Thymus (tissue), 11 donors: ENCODE measurements around the gene INHBE. TPM values are rescaled to one million over a fixed set of nuclear protein-coding genes. Genes with fewer than 3 reads are reported as not detected.
"Not testable (repeated sequence)": the region's sequence is repeated elsewhere in the genome, so short reads cannot be mapped to it uniquely, and the experiment has no call there.

Source experiments
- DNase-seq, 9 donors: peaks; one replicate each; pipeline ENCODE4 v3.0.0-alpha.2; 2013; ENCODE audit warnings: low spot score in 9 of 9, low read depth in 6 of 9, missing footprints in 1 of 9
- H3K27ac ChIP-seq, 2 donors: one replicate each; pipeline ENCODE4 v1.5.1; 2013; ENCODE audit warnings: control low read depth in 1 of 2, low read depth in 1 of 2, low read length in 1 of 2, mild to moderate bottlenecking in 1 of 2, moderate library complexity in 1 of 2
- H3K27me3 ChIP-seq, 2 donors: one replicate each; pipeline ENCODE4 v1.5.1; 2013; ENCODE audit warnings: low read length in 1 of 2; ENCODE audit not compliant: control insufficient read depth in 2 of 2, insufficient read depth in 1 of 2
- H3K36me3 ChIP-seq, 2 donors: one replicate each; pipeline ENCODE4 v1.5.1; 2013; ENCODE audit warnings: low read length in 1 of 2, mild to moderate bottlenecking in 1 of 2, moderate library complexity in 1 of 2; ENCODE audit not compliant: control insufficient read depth in 2 of 2, insufficient read depth in 2 of 2
- H3K4me1 ChIP-seq, 2 donors: one replicate each; pipeline ENCODE4 v1.5.1; 2013; ENCODE audit warnings: low read length in 2 of 2; ENCODE audit not compliant: control insufficient read depth in 2 of 2, insufficient read depth in 2 of 2
- H3K4me3 ChIP-seq, 2 donors: one replicate each; pipeline ENCODE4 v1.5.1; 2013; ENCODE audit warnings: low read length in 2 of 2, control low read depth in 1 of 2, mild to moderate bottlenecking in 1 of 2
- H3K9me3 ChIP-seq, 2 donors: one replicate each; pipeline ENCODE4 v1.5.1; 2013; ENCODE audit warnings: low read length in 1 of 2, mild to moderate bottlenecking in 1 of 2; ENCODE audit not compliant: control insufficient read depth in 2 of 2, insufficient read depth in 1 of 2
- WGBS: extraction: QIAGEN DNeasy Blood & Tissue Kit; methylation state at CpG from one replicate; pipeline ENCODE4 v1.1.7; 2013; 5-methylcytosine and 5-hydroxymethylcytosine counted together
- polyA plus RNA-seq: library from polyadenylated mRNA; stranded (reverse); fragments of 200-250 nt; gene quantifications from one replicate; pipeline ENCODE4 v1.2.3, GENCODE V29; 2013
- total RNA-seq: library from RNA; stranded (reverse); fragments of 120-200 nt; gene quantifications from one replicate; pipeline ENCODE4 v1.2.4, GENCODE V29; 2013
- donor health status: healthy.

INHBE gene
- total and polyA plus RNA-seq, 2 donors, result 0.09 to 0.14 TPM

DNA sequence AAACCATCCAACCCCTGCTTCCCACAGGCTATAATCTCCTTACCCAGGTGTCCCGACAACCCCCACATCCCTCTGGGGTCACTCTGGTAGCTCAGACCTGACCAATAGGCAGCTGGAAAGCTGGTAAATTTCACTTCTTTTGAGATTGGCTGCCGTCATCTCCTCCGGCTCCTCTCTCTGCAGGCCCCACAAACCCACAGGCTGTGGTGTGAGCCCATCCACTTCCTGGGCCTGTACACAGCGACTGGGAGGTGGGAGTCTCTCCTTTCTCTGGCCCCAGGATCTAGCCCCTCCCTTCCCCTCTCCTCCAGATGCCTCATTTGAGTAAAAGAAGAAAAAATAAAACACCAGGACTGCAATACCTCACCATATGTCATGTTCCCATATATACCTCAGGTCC is 19.8 kb upstream of the INHBE start:
- no peaks in the 10 kb centered on the region for H3K27me3 ChIP-seq
- DNase-seq, result peak in 1 of 9 donors; percentile 30

DNA sequence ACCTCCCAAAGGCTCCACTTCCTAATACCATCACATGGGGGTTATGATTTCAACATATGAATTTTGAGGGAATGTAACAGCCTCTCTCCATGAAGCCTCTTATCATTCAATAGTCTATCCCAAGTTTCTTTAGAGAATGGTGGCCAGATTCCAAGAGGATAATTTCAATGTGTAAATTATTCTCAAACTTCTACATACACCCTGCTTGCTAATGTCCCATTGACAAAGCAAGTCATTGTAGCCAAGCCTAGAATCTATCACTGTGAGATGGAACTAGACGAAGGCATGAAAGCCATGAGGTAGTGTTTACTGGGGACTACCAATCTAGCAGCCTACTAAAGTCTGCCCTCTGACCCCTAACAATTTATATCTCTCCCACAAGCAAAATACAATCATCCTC is 16.7 kb upstream of the INHBE start:
- H3K9me3 ChIP-seq, result peaks cover 0 to 6% of the 10 kb centered on the region in 2 donors
- peaks cover 0 to 10% of the 10 kb centered on the region in 2 donors for H3K4me1 ChIP-seq
- DNase-seq, result no peak
- no peak overlapping the region for H3K4me3 ChIP-seq
- H3K27ac ChIP-seq, result no peak overlapping the region
- H3K27me3 ChIP-seq, result no peaks in the 10 kb centered on the region
- H3K36me3 ChIP-seq, result no peaks in the 10 kb centered on the region
- 98% methylated on average over 1 of the region's 1 CpG for WGBS

More for the DNA sequence above, 19.8 kb upstream of the INHBE start:
- no peaks in the 10 kb centered on the region for H3K36me3 ChIP-seq
- H3K27ac ChIP-seq, result no peak overlapping the region
- 27% methylated on average over 4 of the region's 4 CpGs for WGBS
- H3K4me3 ChIP-seq, result no peak overlapping the region
- peaks cover 0 to 10% of the 10 kb centered on the region in 2 donors for H3K4me1 ChIP-seq
- no peaks in the 10 kb centered on the region for H3K9me3 ChIP-seq

DNA sequence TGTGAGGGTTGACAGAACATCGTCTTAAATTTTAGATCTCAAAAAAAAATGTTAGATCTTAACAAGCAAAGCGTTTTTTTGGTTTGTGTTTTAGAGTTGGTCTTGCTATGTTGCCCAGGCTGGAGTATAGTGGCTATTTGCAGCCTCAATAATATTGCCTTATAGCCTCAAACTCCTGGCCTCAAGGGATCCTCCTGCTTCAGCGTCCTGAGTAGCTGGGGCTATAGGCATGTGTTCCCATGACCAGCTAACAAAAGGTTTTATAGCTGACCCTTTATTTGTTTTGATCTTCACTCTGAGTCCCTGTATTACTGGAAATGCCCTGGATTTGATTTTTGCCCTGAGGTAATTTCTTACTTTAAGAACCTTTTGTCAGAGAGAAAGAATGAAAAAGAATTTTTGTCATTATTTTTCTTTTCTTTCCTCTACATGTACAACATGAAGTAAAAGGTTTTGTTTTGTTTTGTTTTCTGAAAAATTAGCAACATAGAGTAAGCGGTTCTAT is 15.3 kb upstream of the INHBE start:
- H3K27ac ChIP-seq, result no peak overlapping the region
- 97% methylated on average over 4 of the region's 4 CpGs for WGBS
- no peaks in the 10 kb centered on the region for H3K27me3 ChIP-seq
- peaks cover 0 to 9% of the 10 kb centered on the region in 2 donors for H3K4me1 ChIP-seq
- no peaks in the 10 kb centered on the region for H3K36me3 ChIP-seq
- peaks cover 0 to 6% of the 10 kb centered on the region in 2 donors for H3K9me3 ChIP-seq
- no peak for DNase-seq
- H3K4me3 ChIP-seq, result no peak overlapping the region

DNA sequence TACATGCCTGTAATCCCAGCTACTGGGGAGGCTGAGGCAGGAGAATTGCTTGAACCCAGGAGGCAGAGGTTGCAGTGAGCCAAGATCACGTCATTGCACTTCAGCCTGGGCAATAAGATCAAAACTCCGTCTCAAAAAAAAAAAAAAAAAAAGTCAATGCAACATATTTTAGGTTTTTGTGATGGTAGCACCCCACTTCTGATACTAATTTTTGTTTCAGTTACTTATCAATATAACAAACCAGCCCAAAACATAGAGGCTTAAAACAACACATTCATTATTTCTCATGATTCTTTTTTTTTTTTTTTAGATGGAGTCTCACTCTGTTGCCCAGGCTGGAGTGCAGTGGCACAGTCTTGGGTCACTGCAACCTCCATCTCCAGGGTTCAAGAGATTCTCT is 13.7 kb upstream of the INHBE start:
- H3K4me1 ChIP-seq, H3K36me3 ChIP-seq, DNase-seq, H3K4me3 ChIP-seq, H3K27ac ChIP-seq, H3K27me3 ChIP-seq, H3K9me3 ChIP-seq: not testable (repeated sequence)
- WGBS, result 90% methylated on average over 2 of the region's 2 CpGs

DNA sequence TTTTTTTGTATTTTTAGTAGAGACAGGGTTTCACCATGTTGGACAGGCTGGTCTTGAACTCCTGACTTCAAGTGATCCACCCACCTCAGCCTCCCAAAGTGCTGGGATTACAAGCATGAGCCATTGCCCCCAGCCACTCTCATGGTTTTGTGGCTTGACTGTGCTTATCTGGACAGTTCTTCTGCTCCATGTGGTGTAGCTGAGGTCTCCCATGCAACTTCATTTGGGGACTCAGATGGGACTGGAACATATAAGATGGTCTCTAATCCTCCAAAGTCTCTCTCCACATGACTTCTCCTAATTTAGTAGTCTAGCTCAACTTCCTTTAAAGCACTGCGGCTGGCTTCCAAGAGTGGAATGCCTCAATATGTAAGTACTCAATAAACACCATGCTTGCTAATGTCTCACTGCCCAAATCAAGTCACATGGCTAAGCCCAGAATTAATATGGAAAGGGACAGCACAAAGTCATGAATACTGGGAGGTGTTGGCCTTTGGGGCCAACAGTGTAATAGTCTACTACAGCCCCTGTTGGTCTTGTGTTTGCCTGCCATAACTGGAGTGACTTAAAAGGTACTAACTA is 13.2 kb upstream of the INHBE start:
- 57% methylated on average over 1 of the region's 1 CpG for WGBS
- no peak overlapping the region for H3K27ac ChIP-seq
- no peak for DNase-seq
- H3K36me3 ChIP-seq, result no peaks in the 10 kb centered on the region
- H3K27me3 ChIP-seq, result no peaks in the 10 kb centered on the region
- no peaks in the 10 kb centered on the region for H3K4me1 ChIP-seq
- no peak overlapping the region for H3K4me3 ChIP-seq
- H3K9me3 ChIP-seq, result peaks cover 0 to 6% of the 10 kb centered on the region in 2 donors

DNA sequence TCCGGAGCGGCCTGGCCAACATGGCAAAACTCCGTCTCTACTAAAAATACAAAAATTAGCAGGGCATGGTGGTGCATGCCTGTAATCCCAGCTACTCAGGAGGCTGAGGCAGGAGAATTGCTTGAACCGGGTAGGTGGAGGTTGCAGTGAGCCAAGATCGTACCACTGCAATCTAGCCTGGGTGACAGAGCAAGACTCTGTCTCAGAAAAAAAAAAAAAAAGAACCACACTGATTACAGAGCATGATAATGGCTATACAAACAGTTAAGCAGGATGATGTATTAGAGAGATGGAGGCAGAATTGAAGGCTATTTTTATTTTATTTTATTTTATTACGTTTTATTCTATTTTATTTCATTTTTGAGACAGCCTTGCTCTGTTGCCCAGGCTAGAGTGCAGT is 10.8 kb upstream of the INHBE start:
- not testable (repeated sequence) for DNase-seq, H3K36me3 ChIP-seq, H3K27me3 ChIP-seq, H3K4me1 ChIP-seq, H3K9me3 ChIP-seq, H3K4me3 ChIP-seq, H3K27ac ChIP-seq
- 95% methylated on average over 6 of the region's 6 CpGs for WGBS

DNA sequence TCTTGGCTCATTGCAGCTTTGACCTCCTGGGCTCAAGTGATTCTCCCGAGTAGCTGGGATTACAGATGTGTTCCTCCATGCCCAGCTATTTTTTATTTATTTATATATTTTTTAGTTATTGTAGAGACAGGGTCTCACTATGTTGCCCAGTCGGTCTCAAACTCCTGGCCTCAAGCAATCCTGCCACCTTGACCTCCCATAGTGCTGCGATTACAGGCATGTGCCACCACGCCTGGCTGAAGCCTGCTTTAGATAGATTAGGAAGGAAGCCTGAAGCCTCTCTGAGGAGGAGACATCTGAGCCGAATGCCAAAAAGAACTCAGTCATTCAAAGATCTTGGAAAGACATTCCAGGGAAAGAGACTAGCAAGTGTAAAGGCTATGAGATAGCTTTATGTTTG is 10.4 kb upstream of the INHBE start:
- H3K4me3 ChIP-seq, result no peak overlapping the region
- DNase-seq, result no peak
- no peaks in the 10 kb centered on the region for H3K36me3 ChIP-seq
- WGBS, result 94% methylated on average over 5 of the region's 5 CpGs
- H3K27me3 ChIP-seq, result no peaks in the 10 kb centered on the region
- peaks cover 0 to 10% of the 10 kb centered on the region in 2 donors for H3K9me3 ChIP-seq
- no peak overlapping the region for H3K27ac ChIP-seq
- H3K4me1 ChIP-seq, result no peaks in the 10 kb centered on the region

DNA sequence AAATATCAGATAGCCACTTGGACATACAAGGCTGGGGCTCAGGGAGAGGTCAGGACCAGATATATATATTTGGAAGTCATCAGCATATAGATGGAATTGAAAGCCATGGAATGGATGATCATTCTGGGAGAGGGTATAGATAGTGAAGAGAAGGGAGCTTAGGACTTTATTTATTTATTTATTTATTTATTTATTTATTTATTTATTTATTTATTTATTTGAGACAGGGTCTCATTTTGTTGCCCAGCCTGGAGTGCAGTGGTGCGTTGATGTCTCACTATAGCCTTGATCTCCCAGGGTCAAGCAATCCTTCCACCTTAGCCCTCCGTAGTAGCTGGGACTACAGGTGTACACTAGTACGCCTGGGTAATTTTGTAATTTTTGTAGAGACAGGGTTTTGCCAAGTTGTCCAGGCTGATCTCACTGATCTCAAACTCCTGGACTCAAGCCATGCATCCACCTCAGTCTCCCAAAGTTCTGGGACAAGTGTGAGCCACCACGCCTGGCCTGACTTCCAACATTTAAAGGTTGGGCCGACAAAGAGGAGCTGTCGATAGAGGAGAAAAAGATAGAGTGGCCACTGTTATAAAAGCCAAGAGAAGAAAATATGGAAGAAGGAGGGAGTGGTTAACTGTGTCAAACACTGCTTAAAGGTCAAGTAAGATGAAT is 8.7 kb upstream of the INHBE start:
- H3K27me3 ChIP-seq, result no peaks in the 10 kb centered on the region
- H3K4me3 ChIP-seq, result no peak overlapping the region
- H3K9me3 ChIP-seq, result peaks cover 0 to 10% of the 10 kb centered on the region in 2 donors
- H3K36me3 ChIP-seq, result no peaks in the 10 kb centered on the region
- 98% methylated on average over 6 of the region's 6 CpGs for WGBS
- no peaks in the 10 kb centered on the region for H3K4me1 ChIP-seq
- no peak overlapping the region for H3K27ac ChIP-seq
- no peak for DNase-seq

DNA sequence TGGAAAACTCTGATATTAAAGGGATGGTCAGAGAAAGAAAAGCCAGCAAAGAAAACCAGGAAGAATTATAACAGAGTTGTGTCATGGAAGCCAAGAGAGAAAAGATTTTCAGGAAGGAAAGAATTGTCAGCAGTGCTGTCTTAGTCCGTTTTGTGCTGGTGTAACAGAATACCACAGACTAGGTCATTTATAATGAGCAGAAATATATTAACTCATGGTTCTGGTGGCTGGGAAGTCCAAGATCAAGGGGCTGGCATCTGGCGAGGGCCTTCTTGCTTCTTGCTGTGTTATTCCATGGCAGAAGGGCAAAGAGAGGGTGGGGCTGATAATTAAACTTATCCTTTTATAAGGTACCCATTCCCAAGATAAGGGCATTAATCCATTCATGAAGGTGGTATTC is 6.4 kb upstream of the INHBE start:
- 98% methylated on average over 2 of the region's 2 CpGs for WGBS
- no peaks in the 10 kb centered on the region for H3K36me3 ChIP-seq
- H3K27me3 ChIP-seq, result no peaks in the 10 kb centered on the region
- DNase-seq, result no peak
- H3K27ac ChIP-seq, result no peak overlapping the region
- peaks cover 0 to 8% of the 10 kb centered on the region in 2 donors for H3K4me1 ChIP-seq
- H3K9me3 ChIP-seq, result peaks cover 0 to 5% of the 10 kb centered on the region in 2 donors
- H3K4me3 ChIP-seq, result no peak overlapping the region
